ENCODE results near the gene SLC43A1. TPM values are rescaled to one million over a fixed set of nuclear protein-coding genes. Genes with fewer than 3 reads are reported as not detected.
A peak's percentile ranks its signal among the peaks of the same experiment; 100 is the strongest.

Gene SLC43A1
- total and polyA plus RNA-seq, 2 experiments from 2014 or later: 19.6 to 49.7 TPM

DNA sequence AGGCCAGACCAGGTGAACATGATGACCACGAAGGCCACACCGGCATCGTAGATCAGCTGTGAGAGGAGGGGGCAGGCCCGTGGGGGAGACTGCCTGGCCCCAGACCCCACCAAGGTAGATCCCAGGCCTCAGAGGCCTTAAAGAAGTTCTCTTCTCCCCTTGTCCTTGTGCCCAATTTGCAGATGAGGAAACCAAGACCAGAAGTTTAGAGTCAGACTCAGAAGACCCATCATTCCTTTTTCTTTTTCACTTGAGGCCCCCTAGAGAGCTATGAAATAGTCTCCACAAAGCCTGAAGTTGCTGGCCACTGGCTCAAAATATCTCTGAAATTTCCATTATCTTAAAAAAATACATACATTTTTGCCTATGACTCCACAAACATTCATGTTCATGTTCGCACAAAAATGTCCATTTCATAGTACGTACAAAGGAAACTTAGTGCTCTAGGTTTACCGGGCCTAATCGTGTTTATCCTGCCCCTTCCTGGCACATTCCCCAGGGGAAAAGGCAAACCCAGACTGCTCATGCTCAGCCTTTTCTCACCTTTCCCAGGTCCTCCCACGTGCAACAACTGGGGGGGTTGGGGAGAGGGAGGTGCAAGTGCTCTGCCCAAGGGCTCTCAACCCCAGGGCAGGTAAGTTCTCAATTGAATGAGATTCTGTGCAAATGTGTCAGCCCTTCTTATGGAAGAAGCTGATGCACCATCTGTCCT is 19.2 kb downstream of the SLC43A1 start:
- peaks cover 61% of the 10 kb centered on the region for H3K4me1 Mint-ChIP-seq

More for the DNA sequence above, 19.2 kb downstream of the SLC43A1 start:
- peaks cover 18% of the 10 kb centered on the region for H3K4me1 ChIP-seq (ENCODE audit: insufficient read depth)
- no peaks in the 10 kb centered on the region; the same call in 1 of the 2 replicates for H4K20me1 ChIP-seq (replicated peaks; ENCODE audit: insufficient read depth)
- peaks cover 5% of the 10 kb centered on the region; the same call in 1 of the 2 replicates for H3K36me3 ChIP-seq (ENCODE audit: insufficient read depth)
- no peak overlapping the region for H3K4me3 ChIP-seq
- peaks cover 71% of the 10 kb centered on the region for H3K36me3 Mint-ChIP-seq (ENCODE audit: low read depth)
- H3K4me2 ChIP-seq: no peak overlapping the region
- no peak overlapping the region for H3K4me3 Mint-ChIP-seq
- peak overlapping the region; percentile 39; the same call in 1 of the 2 replicates for H3K27ac ChIP-seq (ENCODE audit: low read depth)
- H3K27me3 ChIP-seq (ENCODE audit: insufficient read depth): no peaks in the 10 kb centered on the region
- H3K9me2 ChIP-seq (ENCODE audit: insufficient read depth): no peaks in the 10 kb centered on the region
- no peaks in the 10 kb centered on the region; the same call in 1 of the 2 replicates for H3K79me2 ChIP-seq (replicated peaks; ENCODE audit: insufficient read depth)
- TF ChIP-seq JUNB (IDR thresholded peaks at IDR 0.05; ENCODE audit: unreplicated experiment): no peak
- TF ChIP-seq, protein P1, sequence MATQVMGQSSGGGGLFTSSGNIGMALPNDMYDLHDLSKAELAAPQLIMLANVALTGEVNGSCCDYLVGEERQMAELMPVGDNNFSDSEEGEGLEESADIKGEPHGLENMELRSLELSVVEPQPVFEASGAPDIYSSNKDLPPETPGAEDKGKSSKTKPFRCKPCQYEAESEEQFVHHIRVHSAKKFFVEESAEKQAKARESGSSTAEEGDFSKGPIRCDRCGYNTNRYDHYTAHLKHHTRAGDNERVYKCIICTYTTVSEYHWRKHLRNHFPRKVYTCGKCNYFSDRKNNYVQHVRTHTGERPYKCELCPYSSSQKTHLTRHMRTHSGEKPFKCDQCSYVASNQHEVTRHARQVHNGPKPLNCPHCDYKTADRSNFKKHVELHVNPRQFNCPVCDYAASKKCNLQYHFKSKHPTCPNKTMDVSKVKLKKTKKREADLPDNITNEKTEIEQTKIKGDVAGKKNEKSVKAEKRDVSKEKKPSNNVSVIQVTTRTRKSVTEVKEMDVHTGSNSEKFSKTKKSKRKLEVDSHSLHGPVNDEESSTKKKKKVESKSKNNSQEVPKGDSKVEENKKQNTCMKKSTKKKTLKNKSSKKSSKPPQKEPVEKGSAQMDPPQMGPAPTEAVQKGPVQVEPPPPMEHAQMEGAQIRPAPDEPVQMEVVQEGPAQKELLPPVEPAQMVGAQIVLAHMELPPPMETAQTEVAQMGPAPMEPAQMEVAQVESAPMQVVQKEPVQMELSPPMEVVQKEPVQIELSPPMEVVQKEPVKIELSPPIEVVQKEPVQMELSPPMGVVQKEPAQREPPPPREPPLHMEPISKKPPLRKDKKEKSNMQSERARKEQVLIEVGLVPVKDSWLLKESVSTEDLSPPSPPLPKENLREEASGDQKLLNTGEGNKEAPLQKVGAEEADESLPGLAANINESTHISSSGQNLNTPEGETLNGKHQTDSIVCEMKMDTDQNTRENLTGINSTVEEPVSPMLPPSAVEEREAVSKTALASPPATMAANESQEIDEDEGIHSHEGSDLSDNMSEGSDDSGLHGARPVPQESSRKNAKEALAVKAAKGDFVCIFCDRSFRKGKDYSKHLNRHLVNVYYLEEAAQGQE (IDR thresholded peaks at IDR 0.05; ENCODE audit: unreplicated experiment): no peak
- TF ChIP-seq EZH2 (IDR thresholded peaks at IDR 0.05; ENCODE audit: low read depth, unreplicated experiment): no peak
- no peak for TF ChIP-seq CTCF (conservative IDR thresholded peaks at IDR 0.05; ENCODE audit: low read depth in 2 of 2)
- TF ChIP-seq CREB1 (CRISPR knock-in tag; IDR thresholded peaks at IDR 0.05; ENCODE audit: low read depth): no peak
- TF ChIP-seq ETS1 (IDR thresholded peaks at IDR 0.05): no peak
- TF ChIP-seq EZH2phosphoT487 (IDR thresholded peaks at IDR 0.05; ENCODE audit: unreplicated experiment): no peak
- DNase-seq (ENCODE audit: low spot score) (no peak), ATAC-seq (no peak)
- H3K9me3 Mint-ChIP-seq: no peaks in the 10 kb centered on the region
- peaks cover 16% of the 10 kb centered on the region for H3K27me3 Mint-ChIP-seq (ENCODE audit: insufficient read depth, low read depth, poor library complexity)
- no peak overlapping the region for H2AFZ ChIP-seq
- H3K27ac Mint-ChIP-seq: peak overlapping the region; percentile 92
- peaks cover 14% of the 10 kb centered on the region for H3F3A ChIP-seq (replicated peaks; ENCODE audit: low read depth)
